Activated CD4-positive, alpha-beta T cell treated with anti-CD3 and anti-CD28 coated beads for 36 hours (primary cell): ENCODE results near the gene SSBP3. TPM values are rescaled to one million over a fixed set of nuclear protein-coding genes. Genes with fewer than 3 reads are reported as not detected.
A peak's percentile ranks its signal among the peaks of the same experiment; 100 is the strongest.
"Not testable (repeated sequence)": the region's sequence is repeated elsewhere in the genome, so short reads cannot be mapped to it uniquely, and the experiment has no call there.

Experiments used
- ATAC-seq: fragments of 200-7000 bp; cut with Tn5 transposase; one replicate; pipeline ENCODE4 v1.10.0; 2021; ENCODE audit warnings: mild to moderate bottlenecking, moderate library complexity
- CTCF ChIA-PET: fragments of 350-600 bp; sonication (Branson Sonifier 250); formaldehyde crosslinking; loops from one replicate; lab custom pipeline; 2021; ENCODE audit warnings: antibody characterized with exemption; lab: Charles Lee
- POLR2A ChIA-PET: fragments of 350-600 bp; sonication (Branson Sonifier 250); formaldehyde crosslinking; loops from one replicate; lab custom pipeline; 2021; ENCODE audit warnings: antibody characterized with exemption, inconsistent platforms; lab: Charles Lee
- DNase-seq: peaks from one replicate; pipeline ENCODE4 v3.0.0-alpha.2; 2020
- H3K27ac Mint-ChIP-seq: one replicate; pipeline ENCODE4 v1.8.0; 2021; ENCODE audit warnings: mixed read lengths
- H3K27me3 Mint-ChIP-seq: one replicate; pipeline ENCODE4 v1.8.0; 2021; ENCODE audit warnings: mixed read lengths
- H3K36me3 Mint-ChIP-seq: one replicate; pipeline ENCODE4 v1.8.0; 2021; ENCODE audit warnings: low read depth, mixed read lengths
- H3K4me1 Mint-ChIP-seq: one replicate; pipeline ENCODE4 v1.8.0; 2021; ENCODE audit warnings: mixed read lengths
- H3K4me3 Mint-ChIP-seq: one replicate; pipeline ENCODE4 v1.8.0; 2021; ENCODE audit warnings: mild to moderate bottlenecking, moderate library complexity, mixed read lengths
- H3K9me3 Mint-ChIP-seq: one replicate; pipeline ENCODE4 v1.8.0; 2021; ENCODE audit warnings: low read depth, mixed read lengths
- intact Hi-C, 2 experiments: fragments of 100-400 bp; cut with DNase I in 1 of 2; cut with micrococcal nuclease in 1 of 2; formaldehyde crosslinking; loops; one replicate each; pipeline versions ENCODE4 v1.14.2 to v1.15.1; 2022 to 2024; cut with DNase I, micrococcal nuclease
- total RNA-seq, 2 experiments: library from RNA; stranded (reverse); gene quantifications; one replicate each; pipeline ENCODE4 v1.2.3, GENCODE V29; 2021

The SSBP3 gene
- total RNA-seq, 2 experiments from 2014 or later, result 40.3 to 64.2 TPM

DNA sequence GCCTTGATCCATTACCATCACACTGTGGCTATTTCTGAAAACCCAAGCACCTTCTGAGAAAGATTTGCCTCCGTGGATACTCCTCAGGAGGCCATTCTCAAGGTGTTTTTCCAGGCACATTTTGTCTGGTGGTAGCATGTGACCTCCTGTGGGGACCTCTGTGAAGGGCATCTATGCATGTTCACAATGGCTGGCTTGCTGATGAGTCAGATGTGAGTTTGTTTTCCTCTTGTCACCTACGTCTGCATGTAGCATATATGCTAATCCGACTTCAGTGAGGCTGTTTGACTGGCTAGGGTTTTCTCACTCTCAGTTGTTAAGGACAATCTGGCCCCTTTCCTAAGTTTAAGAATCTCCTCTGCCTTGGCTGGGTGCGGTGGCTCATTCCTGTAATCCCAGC, 198.3 kb downstream of the SSBP3 start:
- ATAC-seq, H3K27me3 Mint-ChIP-seq, H3K9me3 Mint-ChIP-seq, POLR2A ChIA-PET, H3K4me3 Mint-ChIP-seq, DNase-seq, H3K4me1 Mint-ChIP-seq, CTCF ChIA-PET, H3K27ac Mint-ChIP-seq: not testable (repeated sequence)
- intact Hi-C loops, result loop anchor here in 1 of 2 experiments (10.0 kb wide), 1 partner anchor 597 kb away; the partner anchor contains the start of gene TTC22
- H3K36me3 Mint-ChIP-seq, result peaks cover 68% of the 10 kb centered on the region

DNA sequence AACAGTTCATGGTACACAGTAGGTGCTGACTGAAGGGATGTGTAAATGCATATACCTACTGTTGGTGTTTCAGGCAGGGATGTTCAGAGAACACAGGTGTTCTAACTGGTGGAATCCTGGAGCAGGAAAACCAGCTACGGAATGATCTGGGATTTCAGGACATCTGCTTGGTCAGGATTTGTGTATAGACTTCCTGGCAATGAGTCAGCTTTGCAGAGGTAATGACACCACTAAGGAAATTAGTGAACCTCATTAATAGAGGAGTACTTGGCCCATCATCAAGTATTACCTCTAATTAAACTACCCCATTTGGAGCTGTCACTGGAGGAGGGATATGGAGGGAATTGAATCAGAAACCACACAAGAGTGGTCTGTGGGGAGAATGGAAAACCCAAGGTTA, 198.9 kb downstream of the SSBP3 start:
- intact Hi-C loops, result loop anchor here in 1 of 2 experiments (10.0 kb wide), 1 partner anchor 598 kb away; the partner anchor contains the start of gene TTC22
- H3K27ac Mint-ChIP-seq, result peak overlapping the region; percentile 61
- POLR2A ChIA-PET, result no interaction called here
- CTCF ChIA-PET, result interaction anchor here (0.5 kb wide), 1 partner anchor 596 kb away, joined by 4 read pairs; no protein-coding TSS in a partner anchor
- H3K36me3 Mint-ChIP-seq, result peaks cover 69% of the 10 kb centered on the region
- no peaks in the 10 kb centered on the region for H3K9me3 Mint-ChIP-seq
- no peaks in the 10 kb centered on the region for H3K27me3 Mint-ChIP-seq
- DNase-seq, result no peak
- ATAC-seq, result no peak
- H3K4me3 Mint-ChIP-seq, result no peak overlapping the region
- H3K4me1 Mint-ChIP-seq, result peaks cover 13% of the 10 kb centered on the region

- Mint-ChIP-seq H3K27me3 (no peaks in the 10 kb centered on the region), H3K36me3 (peaks cover 53% of the 10 kb centered on the region), H3K4me1 (peaks cover 30% of the 10 kb centered on the region), H3K9me3 (no peaks in the 10 kb centered on the region), H3K27ac (no peak overlapping the region), H3K4me3 (no peak overlapping the region)
- no peak for ATAC-seq
- ChIA-PET POLR2A (no interaction called here), CTCF (interaction anchor here (0.8 kb wide), 1 partner anchor 285 kb away, joined by 4 read pairs; no protein-coding TSS in a partner anchor)
- intact Hi-C loops, result loop anchor here (5.0 to 10.0 kb wide), 3 partner anchors 148 to 601 kb away; partner anchors contain the start of gene TTC22 (in 1 of the 2)
- no peak for DNase-seq
Measured at GRCh38 chr1:54204199-54204598, 202.0 kb downstream of the SSBP3 start.

- Mint-ChIP-seq H3K9me3 (no peaks in the 10 kb centered on the region), H3K27ac (peak overlapping the region; percentile 84), H3K36me3 (peaks cover 29% of the 10 kb centered on the region), H3K4me1 (peaks cover 30% of the 10 kb centered on the region), H3K27me3 (no peaks in the 10 kb centered on the region), H3K4me3 (peak overlapping the region; percentile 83)
- DNase-seq (no peak), ATAC-seq (peak; percentile 14)
- ChIA-PET POLR2A (interaction anchor here (0.6 to 1.0 kb wide), 3 partner anchors 134 to 212 kb away, joined by 3 to 5 read pairs (median 3); no protein-coding TSS in a partner anchor), CTCF (interaction anchor here (0.6 to 3.6 kb wide), 9 partner anchors 11 to 542 kb away, joined by 3 to 16 read pairs (median 3); no protein-coding TSS in a partner anchor)
- intact Hi-C loops, result loop anchor here (1.0 to 10.0 kb wide), 11 partner anchors 147 to 604 kb away; partner anchors contain the start of genes SSBP3 (in 2 of the 2), TCEANC2 (in 2 of the 2), TMEM59 (in 2 of the 2) and NDC1 (in 1 of the 2)
Measured at GRCh38 chr1:54200519-54200997, 205.6 kb downstream of the SSBP3 start.

DNA sequence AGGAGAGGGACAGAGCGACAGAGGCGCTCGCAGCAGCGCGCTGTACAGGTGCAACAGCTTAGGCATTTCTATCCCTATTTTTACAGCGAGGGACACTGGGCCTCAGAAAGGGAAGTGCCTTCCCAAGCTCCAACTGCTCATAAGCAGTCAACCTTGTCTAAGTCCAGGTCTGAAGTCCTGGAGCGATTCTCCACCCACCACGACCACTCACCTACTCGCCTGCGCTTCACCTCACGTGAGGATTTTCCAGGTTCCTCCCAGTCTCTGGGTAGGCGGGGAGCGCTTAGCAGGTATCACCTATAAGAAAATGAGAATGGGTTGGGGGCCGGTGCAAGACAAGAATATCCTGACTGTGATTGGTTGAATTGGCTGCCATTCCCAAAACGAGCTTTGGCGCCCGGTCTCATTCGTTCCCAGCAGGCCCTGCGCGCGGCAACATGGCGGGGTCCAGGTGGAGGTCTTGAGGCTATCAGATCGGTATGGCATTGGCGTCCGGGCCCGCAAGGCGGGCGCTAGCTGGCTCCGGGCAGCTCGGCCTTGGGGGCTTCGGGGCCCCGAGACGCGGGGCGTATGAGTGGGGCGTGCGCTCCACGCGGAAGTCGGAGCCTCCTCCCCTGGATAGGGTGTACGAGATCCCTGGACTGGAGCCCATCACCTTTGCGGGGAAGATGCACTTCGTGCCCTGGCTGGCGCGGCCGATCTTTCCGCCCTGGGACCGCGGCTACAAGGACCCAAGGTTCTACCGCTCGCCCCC, 206.3 kb downstream of the SSBP3 start, which contains the start of the genes CYB5RL and MRPL37:
Gene CYB5RL, minus strand, starts transcription at position 266 of the 754 bp plus-strand sequence. CDS start 4,414 bp downstream, outside the sequence.
Gene MRPL37, plus strand, starts transcription at position 403 of the 754 bp plus-strand sequence. Its CDS starts 77 bp downstream, at position 480.
- POLR2A ChIA-PET, result interaction anchor here (0.6 to 1.1 kb wide), 5 partner anchors 22 to 212 kb away, joined by 3 to 5 read pairs (median 4); partner anchors contain the start of gene SSBP3
- ATAC-seq (peak; percentile 99), DNase-seq (peak; percentile 94)
- no peaks in the 10 kb centered on the region for H3K27me3 Mint-ChIP-seq
- H3K9me3 Mint-ChIP-seq, result no peaks in the 10 kb centered on the region
- peaks cover 30% of the 10 kb centered on the region for H3K4me1 Mint-ChIP-seq
- CTCF ChIA-PET, result interaction anchor here (0.5 to 3.6 kb wide), 8 partner anchors 9 to 541 kb away, joined by 3 to 16 read pairs (median 3); no protein-coding TSS in a partner anchor
- H3K36me3 Mint-ChIP-seq, result peaks cover 23% of the 10 kb centered on the region
- peak within 1 kb of the TSS; percentile 83 for H3K4me3 Mint-ChIP-seq
- intact Hi-C loops, result loop anchor here (1.0 to 10.0 kb wide), 11 partner anchors 147 to 605 kb away; partner anchors contain the start of genes SSBP3 (in 2 of the 2), TCEANC2 (in 2 of the 2), TMEM59 (in 2 of the 2) and NDC1 (in 1 of the 2)
- H3K27ac Mint-ChIP-seq, result peak within 1 kb of the TSS; percentile 84

DNA sequence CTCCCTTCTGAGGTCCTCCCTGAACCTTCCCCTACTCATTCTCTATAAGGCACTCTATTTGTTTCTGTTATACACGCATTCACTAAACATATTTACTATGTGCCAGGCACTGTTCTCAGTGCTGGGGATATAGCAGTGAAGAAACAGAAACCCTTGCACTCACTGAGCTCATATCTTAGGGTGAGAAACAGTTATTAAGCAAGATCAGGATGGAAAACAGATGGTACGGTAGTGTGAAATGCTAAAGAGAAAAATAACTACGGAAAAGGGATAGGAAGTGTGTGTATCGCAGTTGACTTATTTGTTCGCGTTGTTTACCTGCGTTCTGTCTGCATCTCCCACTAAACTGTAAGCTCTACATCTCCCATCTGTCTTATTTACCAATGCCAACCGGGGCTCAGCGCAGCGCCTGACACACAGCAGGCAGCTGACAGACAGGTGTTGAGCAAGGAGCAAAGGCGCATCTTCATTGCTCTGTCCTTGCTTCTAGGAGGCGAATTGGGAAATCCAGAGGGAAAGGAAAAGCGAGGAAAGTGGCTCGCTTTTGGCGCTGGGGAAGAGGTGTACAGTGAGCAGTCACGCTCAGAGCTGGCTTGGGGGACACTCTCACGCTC, 206.9 kb downstream of the SSBP3 start:
- peaks cover 18% of the 10 kb centered on the region for H3K36me3 Mint-ChIP-seq
- peak; percentile 19 for DNase-seq
- H3K27ac Mint-ChIP-seq, result peak overlapping the region; percentile 75
- ChIA-PET POLR2A (interaction anchor here (0.9 to 1.1 kb wide), 4 partner anchors 23 to 213 kb away, joined by 3 to 5 read pairs (median 4); partner anchors contain the start of gene SSBP3), CTCF (interaction anchor here (0.5 to 3.6 kb wide), 6 partner anchors 8 to 290 kb away, joined by 3 to 16 read pairs (median 4); no protein-coding TSS in a partner anchor)
- no peaks in the 10 kb centered on the region for H3K9me3 Mint-ChIP-seq
- H3K4me3 Mint-ChIP-seq, result peak overlapping the region; percentile 83
- ATAC-seq, result peak; percentile 1
- no peaks in the 10 kb centered on the region for H3K27me3 Mint-ChIP-seq
- peaks cover 30% of the 10 kb centered on the region for H3K4me1 Mint-ChIP-seq
- intact Hi-C loops, result no loop called here

DNA sequence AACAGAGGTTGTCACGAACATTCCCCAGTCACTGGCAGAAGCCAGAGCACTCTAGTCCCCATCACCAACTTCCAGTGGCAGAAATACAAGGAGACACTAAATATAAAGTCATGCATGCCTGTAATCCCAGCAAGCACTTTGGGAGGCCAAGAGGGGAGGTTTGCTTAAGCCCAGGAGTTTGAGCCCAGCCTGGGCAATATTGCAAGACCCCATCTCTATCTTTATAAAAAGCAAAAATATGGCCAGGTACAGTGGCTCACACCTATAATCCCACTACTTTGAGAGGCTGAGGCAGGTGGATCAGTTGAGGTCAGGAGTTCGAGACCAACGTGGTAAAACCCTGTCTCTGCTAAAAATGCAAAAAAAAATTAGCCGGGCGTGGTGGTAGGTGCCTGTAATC, 212.7 kb downstream of the SSBP3 start:
- DNase-seq, result no peak
- Mint-ChIP-seq H3K36me3 (peaks cover 8% of the 10 kb centered on the region), H3K27ac (no peak overlapping the region), H3K4me3 (no peak overlapping the region), H3K27me3 (no peaks in the 10 kb centered on the region), H3K4me1 (no peaks in the 10 kb centered on the region), H3K9me3 (no peaks in the 10 kb centered on the region)
- ChIA-PET CTCF (interaction anchor here (0.7 kb wide), 1 partner anchor 18 kb away, joined by 3 read pairs; no protein-coding TSS in a partner anchor), POLR2A (no interaction called here)
- no peak for ATAC-seq
- intact Hi-C loops, result no loop called here

GRCh38 chr1:54191525-54191924, 214.7 kb downstream of the SSBP3 start:
- no peak for DNase-seq
- POLR2A ChIA-PET, result no interaction called here
- intact Hi-C loops, result no loop called here
- Mint-ChIP-seq H3K9me3 (no peaks in the 10 kb centered on the region), H3K4me1 (no peaks in the 10 kb centered on the region), H3K4me3 (no peak overlapping the region), H3K27me3 (no peaks in the 10 kb centered on the region), H3K36me3 (peaks cover 11% of the 10 kb centered on the region), H3K27ac (no peak overlapping the region)
- no peak for ATAC-seq
- CTCF ChIA-PET, result interaction anchor here (0.8 kb wide), 1 partner anchor 8 kb away, joined by 3 read pairs; the partner anchor contains the start of genes CYB5RL and MRPL37

DNA sequence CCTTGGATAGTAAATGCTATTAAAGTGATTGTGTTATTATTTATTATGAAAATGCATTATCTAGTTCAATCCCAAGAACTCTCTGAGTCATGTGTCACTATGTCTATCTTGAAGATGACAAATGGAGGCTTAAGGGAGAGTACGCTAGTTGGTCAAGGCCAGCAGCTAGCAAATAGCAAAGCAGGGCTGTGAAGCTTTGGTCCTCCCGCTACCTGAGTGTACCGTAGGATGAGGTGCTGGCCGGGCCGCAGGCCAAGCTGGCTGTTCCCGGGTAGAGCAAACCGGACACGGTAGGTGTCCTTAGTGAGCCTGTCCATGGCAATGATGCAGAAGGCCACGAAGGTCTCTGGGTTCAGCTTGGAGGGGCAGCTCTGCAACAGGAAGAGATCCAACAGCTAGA, 215.7 kb downstream of the SSBP3 start:
- Mint-ChIP-seq H3K4me3 (no peak overlapping the region), H3K4me1 (no peaks in the 10 kb centered on the region), H3K9me3 (no peaks in the 10 kb centered on the region), H3K27ac (no peak overlapping the region), H3K36me3 (peaks cover 20% of the 10 kb centered on the region), H3K27me3 (no peaks in the 10 kb centered on the region)
- ATAC-seq (no peak), DNase-seq (no peak)
- intact Hi-C loops, result no loop called here
- ChIA-PET CTCF (interaction anchor here (1.3 kb wide), 1 partner anchor 10 kb away, joined by 8 read pairs; no protein-coding TSS in a partner anchor), POLR2A (no interaction called here)

GRCh38 chr1:54188291-54188690, 217.9 kb downstream of the SSBP3 start:
- DNase-seq, result no peak
- Mint-ChIP-seq H3K4me1 (no peaks in the 10 kb centered on the region), H3K27ac (no peak overlapping the region), H3K4me3 (no peak overlapping the region), H3K27me3 (no peaks in the 10 kb centered on the region), H3K9me3 (no peaks in the 10 kb centered on the region), H3K36me3 (peaks cover 26% of the 10 kb centered on the region)
- no peak for ATAC-seq
- CTCF ChIA-PET, result interaction anchor here (0.8 kb wide), 1 partner anchor 76 kb away, joined by 4 read pairs; no protein-coding TSS in a partner anchor
- POLR2A ChIA-PET, result no interaction called here
- intact Hi-C loops, result no loop called here
